Caco-2 (cell line): ENCODE results near the gene NME1. TPM values are rescaled to one million over a fixed set of nuclear protein-coding genes. Genes with fewer than 3 reads are reported as not detected.

Experiments
- BruUV-seq: library from RNA; stranded (reverse); fragments of 400-500 nt; replicated peaks from 2 replicates; lab custom pipeline; 2021; lab: Mats Ljungman, UMichigan
- CTCF ChIA-PET: fragments of 300-600 bp; sonication (Branson Sonifier 250); formaldehyde crosslinking; loops from one replicate; lab custom pipeline; 2022; ENCODE audit warnings: antibody characterized with exemption; lab: Charles Lee
- POLR2A ChIA-PET: fragments of 300-600 bp; sonication (Branson Sonifier 250); formaldehyde crosslinking; loops from one replicate; lab custom pipeline; 2022; ENCODE audit warnings: antibody characterized with exemption; lab: Charles Lee
- DNase-seq, 2 experiments: peaks; one replicate each; pipeline versions ENCODE4 v3.0.0 to v3.0.0-alpha.2; 2020 to 2022
- H3K27me3 ChIP-seq: replicated peaks from 2 replicates; pipeline ENCODE4 v1.6.0; 2011; ENCODE audit warnings: low read length; ENCODE audit not compliant: control insufficient read depth, insufficient read depth
- H3K36me3 ChIP-seq: 2 replicates; pipeline ENCODE4 v1.5.1; 2011; ENCODE audit warnings: low read length; ENCODE audit not compliant: control insufficient read depth, insufficient read depth
- H3K4me1 ChIP-seq: fragments of 250-450 bp; sonication (Bioruptor Pico); 2 replicates; pipeline ENCODE4 v1.5.1; 2020; ENCODE audit warnings: mild to moderate bottlenecking
- H3K4me3 ChIP-seq: 2 replicates; pipeline ENCODE4 v1.5.1; 2011; ENCODE audit warnings: low read depth, mild to moderate bottlenecking, control low read depth, low read length
- H3K9me3 ChIP-seq: fragments of 250-450 bp; sonication (Bioruptor Pico); 2 replicates; pipeline ENCODE4 v1.5.1; 2020; ENCODE audit warnings: mild to moderate bottlenecking, moderate library complexity
- H3K27ac Mint-ChIP-seq: one replicate; pipeline ENCODE4 v1.8.0; 2022; ENCODE audit warnings: mixed read lengths; ENCODE audit not compliant: unreplicated experiment
- H3K27me3 Mint-ChIP-seq: one replicate; pipeline ENCODE4 v1.8.0; 2022; ENCODE audit warnings: mixed read lengths; ENCODE audit not compliant: insufficient read depth, unreplicated experiment
- H3K36me3 Mint-ChIP-seq: one replicate; pipeline ENCODE4 v1.8.0; 2022; ENCODE audit warnings: mild to moderate bottlenecking, mixed read lengths; ENCODE audit not compliant: insufficient read depth, unreplicated experiment
- H3K4me1 Mint-ChIP-seq: one replicate; pipeline ENCODE4 v1.8.0; 2022; ENCODE audit warnings: low read depth, mixed read lengths; ENCODE audit not compliant: unreplicated experiment
- H3K4me3 Mint-ChIP-seq: one replicate; pipeline ENCODE4 v1.8.0; 2022; ENCODE audit warnings: mild to moderate bottlenecking, moderate library complexity, mixed read lengths; ENCODE audit not compliant: unreplicated experiment
- H3K9me3 Mint-ChIP-seq: one replicate; pipeline ENCODE4 v1.8.0; 2022; ENCODE audit warnings: mixed read lengths; ENCODE audit not compliant: unreplicated experiment
- CTCF ChIP-seq, 2 experiments: fragments of 200-600 bp in 1 of 2; IDR thresholded peaks; 1 replicate in 1 of 2; 2 replicates in 1 of 2; pipeline versions ENCODE4 v1.5.1 to v1.8.0; 2011 to 2022; ENCODE audit warnings: antibody characterized with exemption in 1 of 2, control low read depth in 1 of 2, inconsistent platforms in 1 of 2, low read depth in 1 of 2, low read length in 1 of 2, mild to moderate bottlenecking in 1 of 2, moderate library complexity in 1 of 2; ENCODE audit not compliant: insufficient read depth in 1 of 2, severe bottlenecking in 1 of 2, unreplicated experiment in 1 of 2
- intact Hi-C: fragments of 100-400 bp; cut with micrococcal nuclease; formaldehyde crosslinking; loops from one replicate; pipeline ENCODE4 v1.10.0; 2022; ENCODE audit not compliant: unreplicated experiment
- total RNA-seq: library from RNA; stranded (reverse); gene quantifications from 2 replicates; pipeline ENCODE4 v1.2.3, GENCODE V29; 2022

The NME1 gene
- total RNA-seq, 1 experiment from 2014 or later = 278 TPM

- no peaks in the 10 kb centered on the region for H3K9me3 Mint-ChIP-seq
- CTCF ChIA-PET = no interaction called here
- Histone ChIP-seq H3K4me3 (no peak overlapping the region), H3K9me3 (no peaks in the 10 kb centered on the region), H3K36me3 (no peaks in the 10 kb centered on the region), H3K27me3 (no peaks in the 10 kb centered on the region), H3K4me1 (peaks cover 28% of the 10 kb centered on the region)
- peaks cover 47% of the 10 kb centered on the region for H3K36me3 Mint-ChIP-seq
- DNase-seq = no peak
- H3K4me3 Mint-ChIP-seq = no peak overlapping the region
- H3K27me3 Mint-ChIP-seq = no peaks in the 10 kb centered on the region
- BruUV-seq = no TSS peak
- intact Hi-C loops = no loop called here
- TF ChIP-seq CTCF (IDR thresholded peaks at IDR 0.05; ENCODE audit: insufficient read depth in 1 of 2, low read depth in 1 of 2, low read length in 1 of 2, severe bottlenecking in 1 of 2, unreplicated experiment in 1 of 2) = no peak
- POLR2A ChIA-PET = no interaction called here
- no peak overlapping the region for H3K27ac Mint-ChIP-seq
- peaks cover 11% of the 10 kb centered on the region for H3K4me1 Mint-ChIP-seq
These were observed 38.2 kb upstream of the NME1 start for GRCh38 chr17:51115179-51115578.

- CTCF ChIA-PET = interaction anchor here (1.5 kb wide), 1 partner anchor 35 kb away, joined by 6 read pairs; the partner anchor contains the start of gene NME1
- Mint-ChIP-seq H3K36me3 (peaks cover 55% of the 10 kb centered on the region), H3K9me3 (no peaks in the 10 kb centered on the region), H3K27ac (no peak overlapping the region), H3K4me3 (peak overlapping the region; percentile 96), H3K27me3 (no peaks in the 10 kb centered on the region), H3K4me1 (peaks cover 20% of the 10 kb centered on the region)
- Histone ChIP-seq H3K27me3 (no peaks in the 10 kb centered on the region), H3K9me3 (no peaks in the 10 kb centered on the region), H3K36me3 (no peaks in the 10 kb centered on the region), H3K4me3 (peak overlapping the region; percentile 81), H3K4me1 (peaks cover 15% of the 10 kb centered on the region)
- intact Hi-C loops = no loop called here
- no peak for DNase-seq
- BruUV-seq = no TSS peak
- TF ChIP-seq CTCF (IDR thresholded peaks at IDR 0.05; ENCODE audit: insufficient read depth in 1 of 2, low read depth in 1 of 2, low read length in 1 of 2, severe bottlenecking in 1 of 2, unreplicated experiment in 1 of 2) = no peak
- POLR2A ChIA-PET = no interaction called here
These were observed 34.8 kb upstream of the NME1 start for GRCh38 chr17:51118330-51119195.

DNA sequence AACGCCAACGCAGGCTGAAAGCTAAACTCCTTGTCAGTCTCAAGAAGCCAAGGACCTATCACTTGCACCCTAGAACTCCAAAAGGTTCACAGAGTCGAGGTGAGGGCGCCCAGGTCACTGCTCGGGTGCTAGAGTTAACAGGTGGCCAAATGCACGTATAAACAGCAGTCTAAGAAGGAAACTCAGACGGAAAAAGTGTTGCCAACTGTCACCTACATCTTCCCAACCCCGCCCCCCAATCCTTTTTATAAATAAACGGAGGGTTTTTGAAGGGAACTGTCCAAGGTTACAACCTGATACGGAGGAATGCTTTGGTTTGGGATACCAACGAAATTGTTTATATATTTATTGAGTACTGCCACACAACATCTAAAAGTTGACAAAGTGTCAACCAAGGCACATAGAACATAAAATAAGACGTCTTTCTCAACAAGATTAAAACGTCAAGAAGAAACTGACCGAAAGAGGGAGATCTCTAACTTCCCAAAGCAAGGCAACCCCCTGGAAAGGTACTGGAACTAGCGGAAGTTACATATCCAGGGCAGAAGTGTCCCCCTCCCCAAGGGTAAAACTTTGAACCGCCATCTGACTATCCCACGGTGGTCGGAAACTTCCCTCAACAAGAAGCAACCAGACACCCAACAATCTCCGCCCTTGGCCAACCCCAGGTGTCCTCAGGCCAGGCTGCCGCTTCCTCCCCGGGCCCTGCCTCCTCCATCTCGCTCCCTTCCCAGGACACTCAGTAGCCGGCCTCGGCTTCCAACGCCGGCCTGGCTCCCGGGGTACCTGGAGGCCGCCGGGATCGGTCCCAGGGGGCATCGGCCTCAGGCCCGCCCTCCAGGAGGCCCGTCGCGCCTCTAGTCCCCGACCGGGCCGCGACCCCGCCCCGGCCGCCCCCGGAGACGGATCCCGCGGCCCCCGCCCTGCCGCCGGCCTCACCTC is 33.7 kb upstream of the NME1 start:
- CTCF ChIA-PET = interaction anchor here (0.6 to 3.2 kb wide), 4 partner anchors 33 to 63 kb away, joined by 4 to 20 read pairs (median 6); partner anchors contain the start of gene NME1
- peak overlapping the region; percentile 99 for H3K27ac Mint-ChIP-seq
- H3K27me3 Mint-ChIP-seq = no peaks in the 10 kb centered on the region
- H3K4me1 Mint-ChIP-seq = peaks cover 21% of the 10 kb centered on the region
- Histone ChIP-seq H3K27me3 (no peaks in the 10 kb centered on the region), H3K4me3 (peak overlapping the region; percentile 81), H3K4me1 (peaks cover 23% of the 10 kb centered on the region), H3K9me3 (no peaks in the 10 kb centered on the region), H3K36me3 (no peaks in the 10 kb centered on the region)
- peak; percentile 54 to 57 for DNase-seq
- H3K4me3 Mint-ChIP-seq = peak overlapping the region; percentile 96
- POLR2A ChIA-PET = interaction anchor here (0.6 to 2.7 kb wide), 11 partner anchors 8 to 559 kb away, joined by 3 to 42 read pairs (median 5); partner anchors contain the start of genes CACNA1G, NME1, NME2 and TOB1
- TF ChIP-seq CTCF (IDR thresholded peaks at IDR 0.05; ENCODE audit: insufficient read depth in 1 of 2, low read depth in 1 of 2, low read length in 1 of 2, severe bottlenecking in 1 of 2, unreplicated experiment in 1 of 2) = peak in 1 of 2 experiments; percentile 20
- intact Hi-C loops = no loop called here
- peaks cover 46% of the 10 kb centered on the region for H3K36me3 Mint-ChIP-seq
- BruUV-seq = TSS peak; percentile 29
- no peaks in the 10 kb centered on the region for H3K9me3 Mint-ChIP-seq
